Thyroid gland (tissue), 4 donors: ENCODE results near the gene PTN. TPM values are rescaled to one million over a fixed set of nuclear protein-coding genes. Genes with fewer than 3 reads are reported as not detected.

ENCODE experiments used
- DNase-seq, 2 donors: peaks; one replicate each; pipeline ENCODE4 v3.0.0-alpha.2; 2019
- H3K27ac ChIP-seq, 3 donors: fragments of 200-600 bp; sonication (generic); 1 replicate in 2 of 3; 2 replicates in 1 of 3; pipeline ENCODE4 v1.5.1; 2016 to 2019; ENCODE audit warnings: mild to moderate bottlenecking in 1 of 3, moderate library complexity in 1 of 3
- H3K27me3 ChIP-seq: fragments of 200-600 bp; sonication (generic); one replicate; pipeline ENCODE4 v1.5.1; 2019
- H3K36me3 ChIP-seq, 2 donors: fragments of 200-600 bp; sonication (generic); one replicate each; pipeline ENCODE4 v1.5.1; 2016 to 2019
- H3K4me1 ChIP-seq, 2 donors: fragments of 200-600 bp; sonication (generic); one replicate each; pipeline ENCODE4 v1.5.1; 2017 to 2019
- H3K4me3 ChIP-seq, 3 donors: fragments of 200-600 bp; sonication (generic); replicated peaks in 1 of 3; 1 replicate in 2 of 3; 2 replicates in 1 of 3; pipeline ENCODE4 v1.5.1; 2016; ENCODE audit warnings: mild to moderate bottlenecking in 1 of 3
- H3K9me3 ChIP-seq: fragments of 200-600 bp; sonication (generic); one replicate; pipeline ENCODE4 v1.5.1; 2017
- CTCF ChIP-seq, 6 experiments: fragments of 200-600 bp in 3 of 6; fragments of 450-650 bp in 3 of 6; sonication (generic) in 3 of 6; IDR thresholded peaks; one replicate each; pipeline ENCODE4 v1.5.1; 2016 to 2019; ENCODE audit warnings: antibody characterized with exemption in 6 of 6, mild to moderate bottlenecking in 2 of 6, inconsistent platforms in 1 of 6, moderate library complexity in 1 of 6
- POLR2A ChIP-seq, 2 donors: fragments of 450-650 bp; IDR thresholded peaks; one replicate each; pipeline ENCODE4 v1.6.1; 2017; ENCODE audit warnings: antibody characterized with exemption in 2 of 2, mild to moderate bottlenecking in 2 of 2, moderate library complexity in 1 of 2
- WGBS, 2 donors: methylation state at CpG; one replicate each; pipeline ENCODE4 v1.1.5; 2017; 5-methylcytosine and 5-hydroxymethylcytosine counted together
- intact Hi-C: fragments of 100-400 bp; cut with DNase I; formaldehyde crosslinking; loops from one replicate; pipeline ENCODE4 v1.15.1; 2023
- total RNA-seq, 4 donors: library from RNA; depleted of rRNA; stranded (reverse); fragments of >200 nt; gene quantifications; one replicate each; pipeline ENCODE4 v1.2.3, GENCODE V29; 2016

The PTN gene
- total RNA-seq, 4 donors from 2014 or later: 6.1 to 40.3 (median 9.2) TPM

GRCh38 chr7:137313201-137313600 lies 30.3 kb downstream of the PTN start:
- Histone ChIP-seq H3K4me3 (no peak overlapping the region), H3K36me3 (no peaks in the 10 kb centered on the region), H3K27me3 (no peaks in the 10 kb centered on the region), H3K9me3 (no peaks in the 10 kb centered on the region), H3K27ac (no peak overlapping the region), H3K4me1 (no peaks in the 10 kb centered on the region)
- WGBS, 2 donors: 68 to 79% methylated on average over 4 of the region's 4 CpGs
- no peak for TF ChIP-seq CTCF (IDR thresholded peaks at IDR 0.05)
- TF ChIP-seq POLR2A (IDR thresholded peaks at IDR 0.05): no peak
- no peak for DNase-seq
- intact Hi-C loops: no loop called here

- no peaks in the 10 kb centered on the region for H3K27me3 ChIP-seq
- intact Hi-C loops: no loop called here
- 79 to 82% methylated on average over 4 of the region's 4 CpGs for WGBS, 2 donors
- H3K36me3 ChIP-seq: no peaks in the 10 kb centered on the region
- no peak for DNase-seq
- no peaks in the 10 kb centered on the region for H3K9me3 ChIP-seq
- no peaks in the 10 kb centered on the region for H3K4me1 ChIP-seq
- H3K4me3 ChIP-seq: no peak overlapping the region
- TF ChIP-seq POLR2A (IDR thresholded peaks at IDR 0.05): no peak
- TF ChIP-seq CTCF (IDR thresholded peaks at IDR 0.05): no peak
- H3K27ac ChIP-seq: no peak overlapping the region
Observed at GRCh38 chr7:137306748-137307147, 36.8 kb downstream of the PTN start.

- Histone ChIP-seq H3K4me3 (no peak overlapping the region), H3K27me3 (no peaks in the 10 kb centered on the region), H3K27ac (no peak overlapping the region), H3K36me3 (no peaks in the 10 kb centered on the region), H3K4me1 (no peaks in the 10 kb centered on the region), H3K9me3 (no peaks in the 10 kb centered on the region)
- DNase-seq: no peak
- TF ChIP-seq CTCF (IDR thresholded peaks at IDR 0.05): no peak
- 71 to 79% methylated on average over 6 of the region's 6 CpGs for WGBS, 2 donors
- intact Hi-C loops: no loop called here
Observed at GRCh38 chr7:137305901-137306621, 37.5 kb downstream of the PTN start.

GRCh38 chr7:137304624-137305235 lies 38.8 kb downstream of the PTN start:
- DNase-seq: no peak
- Histone ChIP-seq H3K27ac (no peak overlapping the region), H3K27me3 (no peaks in the 10 kb centered on the region), H3K9me3 (no peaks in the 10 kb centered on the region), H3K4me3 (no peak overlapping the region), H3K36me3 (no peaks in the 10 kb centered on the region), H3K4me1 (no peaks in the 10 kb centered on the region)
- WGBS, 2 donors: 87 to 90% methylated on average over 9 of the region's 9 CpGs
- intact Hi-C loops: no loop called here
- TF ChIP-seq CTCF (IDR thresholded peaks at IDR 0.05): no peak
- no peak for TF ChIP-seq POLR2A (IDR thresholded peaks at IDR 0.05)

GRCh38 chr7:137304165-137304564 lies 39.4 kb downstream of the PTN start:
- no peak for TF ChIP-seq POLR2A (IDR thresholded peaks at IDR 0.05)
- no peak for TF ChIP-seq CTCF (IDR thresholded peaks at IDR 0.05)
- no peak overlapping the region for H3K27ac ChIP-seq
- 95 to 96% methylated on average over 1 of the region's 1 CpG for WGBS, 2 donors
- no peak overlapping the region for H3K4me3 ChIP-seq
- DNase-seq: no peak
- intact Hi-C loops: no loop called here
- no peaks in the 10 kb centered on the region for H3K36me3 ChIP-seq
- no peaks in the 10 kb centered on the region for H3K4me1 ChIP-seq
- H3K27me3 ChIP-seq: no peaks in the 10 kb centered on the region
- no peaks in the 10 kb centered on the region for H3K9me3 ChIP-seq
